GM18868 (cell line): Measurements from ENCODE around the gene LPCAT1.
"Not testable (repeated sequence)": the region's sequence is repeated elsewhere in the genome, so short reads cannot be mapped to it uniquely, and the experiment has no call there.

Experiments
- ATAC-seq: cut with Tn5 transposase; IDR thresholded peaks from one replicate; pipeline ENCODE4 v1.9.1; 2021; ENCODE audit warnings: mild to moderate bottlenecking, moderate library complexity; ENCODE audit not compliant: unreplicated experiment

Gene LPCAT1, protein sequence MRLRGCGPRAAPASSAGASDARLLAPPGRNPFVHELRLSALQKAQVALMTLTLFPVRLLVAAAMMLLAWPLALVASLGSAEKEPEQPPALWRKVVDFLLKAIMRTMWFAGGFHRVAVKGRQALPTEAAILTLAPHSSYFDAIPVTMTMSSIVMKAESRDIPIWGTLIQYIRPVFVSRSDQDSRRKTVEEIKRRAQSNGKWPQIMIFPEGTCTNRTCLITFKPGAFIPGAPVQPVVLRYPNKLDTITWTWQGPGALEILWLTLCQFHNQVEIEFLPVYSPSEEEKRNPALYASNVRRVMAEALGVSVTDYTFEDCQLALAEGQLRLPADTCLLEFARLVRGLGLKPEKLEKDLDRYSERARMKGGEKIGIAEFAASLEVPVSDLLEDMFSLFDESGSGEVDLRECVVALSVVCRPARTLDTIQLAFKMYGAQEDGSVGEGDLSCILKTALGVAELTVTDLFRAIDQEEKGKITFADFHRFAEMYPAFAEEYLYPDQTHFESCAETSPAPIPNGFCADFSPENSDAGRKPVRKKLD

GRCh38 chr5:1523793-1524480 is at the start of gene LPCAT1:
TSS of gene LPCAT1 (minus strand) at chr5:1523960. CDS start at chr5:1523844, 116 bp downstream.
- peak; percentile 69 for ATAC-seq

GRCh38 chr5:1571875-1572274 is 48.1 kb upstream of the LPCAT1 start:
- ATAC-seq: not testable (repeated sequence)

- ATAC-seq: no peak
Observed at GRCh38 chr5:1570975-1571374, 47.2 kb upstream of the LPCAT1 start.

- no peak for ATAC-seq
Observed at GRCh38 chr5:1568201-1568979, 44.6 kb upstream of the LPCAT1 start.

- not testable (repeated sequence) for ATAC-seq
Observed at GRCh38 chr5:1567527-1568200, 43.9 kb upstream of the LPCAT1 start.

- no peak for ATAC-seq
Observed at GRCh38 chr5:1565737-1566734, 42.3 kb upstream of the LPCAT1 start.

- no peak for ATAC-seq
Observed at GRCh38 chr5:1564824-1565736, 41.3 kb upstream of the LPCAT1 start.

DNA sequence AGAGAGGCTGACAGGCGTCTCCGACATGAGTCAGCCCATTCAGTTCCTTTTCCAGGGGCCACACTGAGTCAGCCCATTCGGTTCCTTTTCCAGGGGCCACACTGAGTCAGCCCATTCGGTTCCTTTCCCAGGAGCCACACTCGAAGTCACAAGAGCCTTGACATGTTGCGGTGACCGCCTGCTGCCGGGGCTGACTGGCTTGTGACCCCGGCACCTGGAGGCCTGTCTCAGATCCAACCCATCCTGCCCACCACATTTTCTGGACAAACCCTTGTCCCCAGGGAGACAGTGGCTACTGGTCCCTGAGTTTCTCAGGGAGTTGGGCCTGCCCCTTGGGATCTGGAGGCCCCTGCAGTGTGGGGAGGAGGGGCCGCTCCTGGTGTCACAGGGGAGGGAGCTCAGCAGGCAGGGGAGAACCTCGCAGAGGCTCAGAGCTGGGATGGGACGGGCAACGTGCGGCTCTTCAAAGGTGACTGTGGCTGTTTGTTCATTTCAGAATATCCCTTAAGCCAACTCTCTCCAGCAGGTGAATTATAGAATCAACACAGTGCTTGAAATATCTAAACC is 40.5 kb upstream of the LPCAT1 start:
- no peak for ATAC-seq

DNA sequence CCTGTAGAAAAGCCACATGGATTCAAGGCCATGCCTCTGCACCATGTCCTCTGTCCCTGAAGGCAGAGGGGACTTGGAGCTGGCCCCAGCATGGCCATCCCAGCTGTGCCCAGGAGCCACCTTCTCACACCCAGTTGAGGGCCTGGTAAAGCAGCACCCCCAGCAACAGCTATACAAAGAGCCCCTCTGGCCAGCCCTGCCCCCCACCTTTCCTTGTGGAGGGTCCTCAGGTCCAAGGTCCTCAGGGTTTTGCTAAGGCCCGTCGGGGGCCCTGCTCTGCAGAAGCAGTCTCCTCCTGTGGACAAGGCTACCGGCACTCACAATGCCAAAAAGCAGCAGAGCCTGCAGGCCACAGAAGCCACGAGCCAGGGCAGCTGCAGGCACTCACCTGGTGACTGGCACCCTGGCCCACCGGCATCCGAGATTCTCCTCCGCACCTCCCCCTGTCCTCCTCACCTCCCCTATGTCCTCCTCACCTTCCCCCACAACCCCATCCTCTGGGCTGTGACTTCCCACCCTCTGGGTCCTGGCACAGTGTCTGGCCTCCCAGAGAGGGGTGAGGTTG is 39.9 kb upstream of the LPCAT1 start:
- ATAC-seq: no peak

DNA sequence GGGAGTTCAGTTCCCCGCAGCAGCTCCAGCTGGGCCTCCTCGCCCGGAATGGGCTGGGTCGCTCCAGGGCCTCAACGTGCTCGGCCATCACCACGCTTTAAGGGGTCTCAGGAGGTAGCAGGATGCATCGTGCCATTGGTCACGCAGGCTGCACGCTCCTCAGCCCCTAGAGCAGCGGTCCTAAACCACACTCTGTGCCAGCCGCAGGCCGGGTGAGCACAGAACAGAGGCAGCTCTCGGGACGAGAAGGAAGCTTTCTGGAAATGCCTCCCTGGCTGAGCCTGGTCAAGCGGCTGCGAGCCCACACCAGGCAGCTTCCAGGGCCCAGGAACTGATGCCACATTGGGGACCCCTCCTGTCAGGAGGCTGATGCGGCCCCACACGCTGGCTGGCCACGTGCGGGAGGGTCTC is 39.3 kb upstream of the LPCAT1 start:
- no peak for ATAC-seq

DNA sequence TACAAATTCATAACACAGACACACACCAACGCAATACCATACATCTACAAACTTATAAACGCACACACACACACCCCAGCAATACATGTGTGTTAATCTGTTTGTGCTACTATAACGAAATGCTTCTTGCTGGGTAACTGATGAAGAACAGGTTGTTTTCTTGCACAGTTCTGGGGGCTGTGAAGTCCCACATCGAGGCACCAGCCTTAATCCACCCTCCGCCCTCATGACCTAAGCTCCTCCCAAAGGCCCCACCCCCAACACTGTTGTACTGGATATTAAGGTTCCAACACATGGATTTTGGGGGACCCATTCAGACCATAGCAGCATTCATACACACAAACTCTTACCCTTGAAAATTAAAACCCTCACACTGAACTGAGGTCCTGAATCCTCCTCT is 38.8 kb upstream of the LPCAT1 start:
- ATAC-seq: no peak

DNA sequence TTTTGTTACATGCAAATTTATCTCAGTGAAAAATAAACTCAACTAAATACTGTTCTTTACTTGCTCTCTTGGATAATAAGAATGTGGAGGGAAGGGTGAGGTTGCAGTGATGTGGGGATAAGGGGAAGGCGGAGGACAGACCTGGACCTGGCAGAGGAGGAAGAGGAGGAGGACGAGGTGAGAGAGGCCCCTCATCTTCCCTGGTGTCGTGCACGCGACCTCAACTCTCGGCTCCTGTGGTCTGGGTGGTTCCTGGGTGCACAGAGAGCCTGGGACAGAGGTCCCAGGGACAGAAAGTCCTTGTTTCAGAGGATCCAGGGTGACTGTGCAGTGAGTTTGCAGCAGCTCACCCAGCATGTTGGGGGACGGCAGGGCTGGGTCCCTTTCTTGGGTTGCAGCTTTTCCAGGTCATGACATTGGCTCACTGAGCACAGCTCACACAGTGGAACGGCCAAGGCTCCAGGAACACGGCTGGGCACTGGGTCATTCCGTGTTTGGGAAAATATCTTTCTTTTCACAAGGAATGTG is 37.7 kb upstream of the LPCAT1 start:
- no peak for ATAC-seq

DNA sequence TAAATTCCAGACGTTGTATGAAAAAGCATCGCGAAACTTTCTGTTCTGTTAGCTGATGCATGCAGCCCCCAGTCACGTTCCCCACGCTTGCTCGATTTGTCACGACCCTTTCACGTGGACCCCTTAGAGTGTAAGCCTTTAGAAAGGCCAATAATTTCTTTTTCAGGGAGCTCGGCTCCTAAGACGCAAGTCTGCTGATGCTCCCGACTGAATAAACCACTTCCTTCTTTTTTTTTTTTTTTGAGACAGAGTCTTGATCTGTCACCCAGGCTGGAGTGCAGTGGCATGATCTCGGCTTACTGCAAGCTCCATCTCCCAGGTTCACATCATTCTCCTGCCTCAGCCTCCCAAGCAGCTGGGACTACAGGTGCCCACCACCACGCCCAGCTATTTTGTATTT is 36.7 kb upstream of the LPCAT1 start:
- not testable (repeated sequence) for ATAC-seq

DNA sequence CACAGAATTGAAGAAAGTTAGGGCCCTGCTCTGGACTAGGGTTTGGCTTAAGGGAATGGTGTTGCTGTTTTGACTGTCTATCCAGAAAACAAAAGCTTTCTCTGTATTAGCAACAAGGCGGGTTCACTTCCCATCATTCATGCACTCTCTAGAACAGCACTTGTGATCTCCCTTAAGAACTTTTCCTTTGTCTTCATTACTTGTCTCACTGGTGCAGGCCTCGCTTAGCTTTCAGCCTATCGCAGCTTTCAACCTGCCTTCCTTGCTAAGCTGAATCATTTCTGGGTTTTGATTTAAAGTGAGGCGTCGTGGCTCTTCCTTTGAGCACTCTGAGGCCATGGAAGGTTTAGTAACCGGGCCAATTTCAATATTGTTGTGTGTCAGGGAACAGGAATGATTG is 35.2 kb upstream of the LPCAT1 start:
- no peak for ATAC-seq

DNA sequence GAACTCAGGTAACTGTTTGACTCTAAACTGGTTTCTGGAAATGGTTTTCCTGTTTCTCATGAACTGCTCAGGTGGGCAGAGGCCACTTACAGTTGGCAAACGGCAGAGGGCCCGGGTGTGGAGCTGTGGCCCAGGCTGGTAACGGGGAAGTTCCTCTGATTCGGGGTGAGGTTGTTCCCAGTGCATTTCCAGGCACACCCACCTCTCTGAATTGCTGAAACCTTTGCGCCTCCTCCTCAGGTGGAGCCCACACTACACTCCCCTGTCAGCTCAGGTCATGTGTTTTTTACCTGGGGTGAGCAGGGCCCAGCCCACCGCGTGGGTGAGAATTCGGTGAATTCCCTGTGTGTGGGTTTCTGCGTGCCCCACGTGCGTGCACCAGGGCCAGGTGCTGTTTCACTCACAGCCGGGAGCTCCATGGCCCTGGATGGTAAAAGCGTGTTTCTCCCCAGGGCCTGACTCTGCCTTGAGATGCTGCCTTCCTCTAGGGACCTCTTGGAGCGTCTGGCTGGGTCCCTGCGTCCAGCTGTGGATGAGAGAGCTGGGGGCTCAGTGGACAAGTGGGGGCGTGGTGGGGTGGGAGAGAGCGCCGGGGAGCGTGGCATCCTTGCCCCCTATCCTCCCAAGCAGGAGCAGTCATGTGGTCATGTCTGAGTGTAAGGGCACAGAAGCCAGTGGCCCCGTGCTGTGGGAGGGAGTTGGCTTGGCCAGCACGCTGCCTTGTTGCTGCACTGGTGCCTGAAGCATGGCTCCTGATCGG is 33.5 kb upstream of the LPCAT1 start:
- no peak for ATAC-seq

GRCh38 chr5:1555808-1556731 is 32.3 kb upstream of the LPCAT1 start:
- no peak for ATAC-seq
